ENCODE measurements around the gene SORCS3. TPM values are rescaled to one million over a fixed set of nuclear protein-coding genes. Genes with fewer than 3 reads are reported as not detected.

SORCS3 gene
- total RNA-seq, 2 donors from 2014 or later, result not detected

DNA sequence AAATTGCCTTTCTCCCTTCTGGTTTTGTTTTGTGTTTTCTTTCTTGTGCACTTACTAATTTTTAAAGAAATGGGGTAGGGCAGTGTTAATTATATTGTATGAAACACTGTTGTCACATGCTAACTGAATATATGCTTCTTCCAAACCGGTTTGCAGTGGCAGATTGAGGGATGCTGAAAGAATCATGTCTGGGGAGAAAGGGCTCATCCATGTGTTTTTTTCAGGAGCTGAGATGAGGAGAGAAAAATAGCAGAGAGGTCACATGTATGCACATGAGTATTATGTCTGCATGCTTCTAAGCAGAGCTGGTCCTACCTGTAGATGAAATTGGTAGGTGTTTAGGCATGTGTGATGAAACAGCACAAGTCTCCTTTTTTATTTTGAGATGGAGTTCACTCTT lies 17.0 kb downstream of the SORCS3 start:
- Histone ChIP-seq H3K9me3 (no peaks in the 10 kb centered on the region), H3K36me3 (no peaks in the 10 kb centered on the region), H3K4me3 (no peak overlapping the region), H3K4me1 (ENCODE audit: control insufficient read depth in 1 of 2, low read depth in 2 of 2) (no peaks in the 10 kb centered on the region), H3K27ac (no peak overlapping the region), H3K27me3 (replicated peaks; ENCODE audit: insufficient read depth) (no peaks in the 10 kb centered on the region)
- TF ChIP-seq CTCF (IDR thresholded peaks at IDR 0.05), result no peak
- ATAC-seq (ENCODE audit: insufficient number of reproducible peaks, low FRiP score, low read depth), result no peak
- DNase-seq (ENCODE audit: low spot score), result no peak

GRCh38 chr10:104659809-104660208 lies 18.7 kb downstream of the SORCS3 start:
- H3K9me3 ChIP-seq, result no peaks in the 10 kb centered on the region
- H3K27me3 ChIP-seq (replicated peaks; ENCODE audit: insufficient read depth), result no peaks in the 10 kb centered on the region
- ATAC-seq (ENCODE audit: insufficient number of reproducible peaks, low FRiP score, low read depth), result no peak
- no peaks in the 10 kb centered on the region for H3K4me1 ChIP-seq (ENCODE audit: control insufficient read depth in 1 of 2, low read depth in 2 of 2)
- DNase-seq (ENCODE audit: low spot score), result no peak
- no peak for TF ChIP-seq CTCF (IDR thresholded peaks at IDR 0.05)
- H3K27ac ChIP-seq, result no peak overlapping the region
- no peaks in the 10 kb centered on the region for H3K36me3 ChIP-seq
- H3K4me3 ChIP-seq, result no peak overlapping the region

DNA sequence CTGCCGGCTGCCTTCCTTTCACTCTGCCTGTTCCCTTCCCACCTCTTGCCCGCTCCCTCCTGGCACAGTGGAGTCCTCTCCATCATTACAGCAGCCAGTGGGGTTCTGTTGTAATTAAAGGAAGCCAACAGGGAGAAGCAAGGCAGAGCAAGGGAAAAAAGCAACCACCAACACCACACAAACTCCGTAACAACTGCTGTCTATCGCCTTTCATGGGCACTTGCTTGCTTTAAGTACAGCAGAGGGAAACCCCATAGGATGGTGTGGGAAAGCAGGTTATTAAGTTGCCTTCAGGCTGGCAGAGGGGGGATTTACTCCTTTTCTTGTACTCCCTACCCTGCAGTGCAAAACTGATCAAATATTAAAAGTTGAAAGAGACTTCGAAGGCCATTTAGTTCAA lies 22.0 kb downstream of the SORCS3 start:
- no peak for DNase-seq (ENCODE audit: low spot score)
- Histone ChIP-seq H3K9me3 (no peaks in the 10 kb centered on the region), H3K27ac (no peak overlapping the region), H3K4me1 (ENCODE audit: control insufficient read depth in 1 of 2, low read depth in 2 of 2) (no peaks in the 10 kb centered on the region), H3K36me3 (no peaks in the 10 kb centered on the region), H3K27me3 (replicated peaks; ENCODE audit: insufficient read depth) (no peaks in the 10 kb centered on the region), H3K4me3 (no peak overlapping the region)
- no peak for TF ChIP-seq CTCF (IDR thresholded peaks at IDR 0.05)
- no peak for ATAC-seq (ENCODE audit: insufficient number of reproducible peaks, low FRiP score, low read depth)

- Histone ChIP-seq H3K4me1 (ENCODE audit: control insufficient read depth in 1 of 2, low read depth in 2 of 2) (no peaks in the 10 kb centered on the region), H3K36me3 (no peaks in the 10 kb centered on the region), H3K27ac (no peak overlapping the region), H3K9me3 (no peaks in the 10 kb centered on the region), H3K4me3 (no peak overlapping the region), H3K27me3 (replicated peaks; ENCODE audit: insufficient read depth) (no peaks in the 10 kb centered on the region)
- ATAC-seq (ENCODE audit: insufficient number of reproducible peaks, low FRiP score, low read depth), result no peak
- no peak for DNase-seq (ENCODE audit: low spot score)
- TF ChIP-seq CTCF (IDR thresholded peaks at IDR 0.05), result no peak
These were observed 22.5 kb downstream of the SORCS3 start for GRCh38 chr10:104663563-104663962.

GRCh38 chr10:104664205-104664604 lies 23.1 kb downstream of the SORCS3 start:
- DNase-seq (ENCODE audit: low spot score) (no peak), ATAC-seq (ENCODE audit: insufficient number of reproducible peaks, low FRiP score, low read depth) (no peak)
- H3K4me3 ChIP-seq, result no peak overlapping the region
- no peak for TF ChIP-seq CTCF (IDR thresholded peaks at IDR 0.05)
- no peaks in the 10 kb centered on the region for H3K9me3 ChIP-seq
- H3K27ac ChIP-seq, result no peak overlapping the region
- no peaks in the 10 kb centered on the region for H3K4me1 ChIP-seq (ENCODE audit: control insufficient read depth in 1 of 2, low read depth in 2 of 2)
- H3K27me3 ChIP-seq (replicated peaks; ENCODE audit: insufficient read depth), result no peaks in the 10 kb centered on the region
- no peaks in the 10 kb centered on the region for H3K36me3 ChIP-seq

All from thoracic aorta (tissue), 2 donors.